Mesothelial cell of epicardium (in vitro differentiated cells): ENCODE results near the gene CAPG. TPM values are rescaled to one million over a fixed set of nuclear protein-coding genes. Genes with fewer than 3 reads are reported as not detected.

Experiments used
- DNase-seq, 2 experiments: peaks; one replicate each; pipeline ENCODE4 v3.0.0; 2021; ENCODE audit warnings: low spot score in 2 of 2; ENCODE audit not compliant: unreplicated experiment in 2 of 2
- H3K27ac Mint-ChIP-seq: 2 replicates; pipeline ENCODE4 v1.8.0; 2021; ENCODE audit warnings: mixed read lengths
- H3K27me3 Mint-ChIP-seq: 2 replicates; pipeline ENCODE4 v1.8.0; 2021; ENCODE audit warnings: low read depth, mixed read lengths
- H3K36me3 Mint-ChIP-seq: 2 replicates; pipeline ENCODE4 v1.8.0; 2021; ENCODE audit warnings: mixed read lengths
- H3K4me1 Mint-ChIP-seq: 2 replicates; pipeline ENCODE4 v1.8.0; 2021; ENCODE audit warnings: mixed read lengths
- H3K4me3 Mint-ChIP-seq: 2 replicates; pipeline ENCODE4 v1.8.0; 2021; ENCODE audit warnings: mild to moderate bottlenecking, moderate library complexity, mixed read lengths
- H3K9me3 Mint-ChIP-seq: 2 replicates; pipeline ENCODE4 v1.8.0; 2021; ENCODE audit warnings: mixed read lengths
- CTCF ChIP-seq: fragments of 200-600 bp; sonication (generic); IDR thresholded peaks from one replicate; pipeline ENCODE4 v1.5.0; 2021; ENCODE audit warnings: antibody characterized with exemption; ENCODE audit not compliant: unreplicated experiment
- total RNA-seq: library from RNA; stranded (reverse); gene quantifications from 3 replicates; pipeline ENCODE4 v1.2.1, GENCODE V29; 2021

The CAPG gene
- total RNA-seq, 1 donor from 2014 or later, result 86.3 TPM

- Mint-ChIP-seq H3K36me3 (peaks cover 30% of the 10 kb centered on the region), H3K4me1 (peaks cover 42% of the 10 kb centered on the region), H3K9me3 (peaks cover 5% of the 10 kb centered on the region), H3K27ac (peak overlapping the region; percentile 88), H3K4me3 (no peak overlapping the region), H3K27me3 (no peaks in the 10 kb centered on the region)
- DNase-seq, result no peak
- no peak for TF ChIP-seq CTCF
Observed at GRCh38 chr2:85399183-85399455, 11.0 kb downstream of the CAPG start.

GRCh38 chr2:85398426-85399182 is 11.6 kb downstream of the CAPG start:
- DNase-seq, result no peak
- Mint-ChIP-seq H3K36me3 (peaks cover 30% of the 10 kb centered on the region), H3K27ac (peak overlapping the region; percentile 99), H3K4me1 (peaks cover 42% of the 10 kb centered on the region), H3K4me3 (no peak overlapping the region), H3K27me3 (no peaks in the 10 kb centered on the region), H3K9me3 (peaks cover 5% of the 10 kb centered on the region)
- TF ChIP-seq CTCF, result no peak

- peak overlapping the region; percentile 99 for H3K27ac Mint-ChIP-seq
- TF ChIP-seq CTCF, result no peak
- peaks cover under 1% of the 10 kb centered on the region for H3K9me3 Mint-ChIP-seq
- H3K36me3 Mint-ChIP-seq, result peaks cover 28% of the 10 kb centered on the region
- H3K27me3 Mint-ChIP-seq, result no peaks in the 10 kb centered on the region
- H3K4me1 Mint-ChIP-seq, result peaks cover 42% of the 10 kb centered on the region
- DNase-seq, result no peak
- H3K4me3 Mint-ChIP-seq, result no peak overlapping the region
Observed at GRCh38 chr2:85397925-85398331, 12.2 kb downstream of the CAPG start.

- Mint-ChIP-seq H3K4me3 (peak overlapping the region; percentile 59), H3K27ac (peak overlapping the region; percentile 99), H3K27me3 (no peaks in the 10 kb centered on the region), H3K36me3 (peaks cover 24% of the 10 kb centered on the region), H3K4me1 (peaks cover 42% of the 10 kb centered on the region), H3K9me3 (no peaks in the 10 kb centered on the region)
- TF ChIP-seq CTCF, result no peak
- DNase-seq, result no peak
Observed at GRCh38 chr2:85396531-85397470, 13.4 kb downstream of the CAPG start.

- peaks cover 42% of the 10 kb centered on the region for H3K4me1 Mint-ChIP-seq
- H3K27ac Mint-ChIP-seq, result peak overlapping the region; percentile 99
- no peak for DNase-seq
- TF ChIP-seq CTCF, result no peak
- peaks cover 21% of the 10 kb centered on the region for H3K36me3 Mint-ChIP-seq
- H3K9me3 Mint-ChIP-seq, result no peaks in the 10 kb centered on the region
- no peaks in the 10 kb centered on the region for H3K27me3 Mint-ChIP-seq
- H3K4me3 Mint-ChIP-seq, result no peak overlapping the region
Observed at GRCh38 chr2:85395912-85396475, 14.2 kb downstream of the CAPG start.
